Fibroblast of skin of right quadriceps (primary cell): Measurements from ENCODE around the gene BPTF.
A peak's percentile ranks its signal among the peaks of the same experiment; 100 is the strongest.
"Not testable (repeated sequence)": the region's sequence is repeated elsewhere in the genome, so short reads cannot be mapped to it uniquely, and the experiment has no call there.

Experiments used
- DNase-seq: peaks from one replicate; pipeline ENCODE4 v3.0.0-alpha.2; 2013

Gene BPTF

DNA sequence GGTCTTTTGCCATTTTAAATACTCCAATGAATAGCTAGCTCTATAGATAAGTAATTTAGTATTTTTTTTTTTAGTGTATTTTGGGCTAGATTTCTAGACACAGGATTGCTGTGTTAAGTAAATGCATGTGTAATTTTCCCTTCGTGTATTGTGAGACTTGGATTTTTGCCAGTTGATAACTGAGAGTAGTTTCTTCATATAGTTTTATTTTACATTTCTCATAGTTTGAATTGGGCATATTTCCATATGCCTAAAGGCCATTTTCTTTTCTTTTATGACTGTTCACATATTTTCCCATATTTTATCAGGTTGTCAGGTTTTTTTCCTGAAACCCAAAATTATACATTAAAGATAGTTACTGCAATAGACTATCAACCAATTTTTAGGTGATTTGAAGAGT is 59.4 kb downstream of the BPTF start:
- DNase-seq = no peak

- peak; percentile 49 for DNase-seq
These were observed 66.3 kb downstream of the BPTF start for GRCh38 chr17:67891481-67892119.

DNA sequence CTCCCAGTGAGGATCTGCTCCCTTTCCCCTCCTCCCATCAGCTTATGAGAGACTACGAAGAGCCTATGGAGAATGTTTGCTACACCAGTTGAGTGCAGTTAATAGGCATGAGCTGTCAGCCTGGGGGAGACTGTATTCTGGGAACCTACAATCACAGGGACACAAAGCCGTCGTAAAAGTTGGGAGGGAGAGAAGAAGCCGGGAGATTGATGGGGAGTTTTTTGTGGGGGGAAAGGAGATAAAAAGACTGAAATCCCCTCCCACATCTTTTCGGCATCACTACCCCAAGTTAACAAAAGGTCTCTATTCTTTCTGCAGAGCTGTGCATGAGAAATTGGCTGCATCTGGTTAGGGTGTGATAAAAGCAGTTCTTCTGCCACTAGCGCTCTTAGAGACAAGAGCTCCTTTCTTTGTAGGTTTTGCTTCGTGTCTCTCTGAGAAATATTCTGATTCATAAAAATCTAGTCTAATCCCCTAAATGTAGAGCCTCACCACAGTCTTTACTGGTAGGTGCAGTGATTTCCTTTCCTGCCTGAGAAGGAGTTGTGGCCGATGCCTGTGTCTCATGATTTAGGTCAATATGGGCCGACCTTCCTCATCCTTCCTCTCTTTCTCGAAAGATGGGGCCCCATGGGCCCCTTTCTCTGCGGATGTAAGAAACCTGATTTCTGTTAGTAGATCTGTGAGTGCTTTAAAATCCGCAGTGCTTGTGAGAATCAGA is 77.4 kb downstream of the BPTF start:
- DNase-seq = no peak

- DNase-seq = not testable (repeated sequence)
These were observed 80.0 kb downstream of the BPTF start for GRCh38 chr17:67905298-67905697.

GRCh38 chr17:67910117-67910803 is 85.0 kb downstream of the BPTF start:
- not testable (repeated sequence) for DNase-seq

GRCh38 chr17:67911059-67911782 is 85.9 kb downstream of the BPTF start:
- DNase-seq = no peak

DNA sequence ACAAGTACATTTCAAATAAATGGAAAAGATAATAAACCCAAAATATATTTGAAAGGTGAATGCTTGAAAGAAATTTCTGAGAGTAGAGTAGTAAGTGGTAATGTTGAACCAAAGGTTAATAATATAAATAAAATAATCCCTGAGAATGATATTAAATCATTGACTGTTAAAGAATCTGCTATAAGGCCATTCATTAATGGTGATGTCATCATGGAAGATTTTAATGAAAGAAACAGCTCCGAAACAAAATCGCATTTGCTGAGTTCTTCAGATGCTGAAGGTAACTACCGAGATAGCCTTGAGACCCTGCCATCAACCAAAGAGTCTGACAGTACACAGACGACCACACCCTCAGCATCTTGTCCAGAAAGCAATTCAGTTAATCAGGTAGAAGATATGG is 86.8 kb downstream of the BPTF start:
- DNase-seq = no peak

- DNase-seq = no peak
These were observed 87.4 kb downstream of the BPTF start for GRCh38 chr17:67912656-67913055.

DNA sequence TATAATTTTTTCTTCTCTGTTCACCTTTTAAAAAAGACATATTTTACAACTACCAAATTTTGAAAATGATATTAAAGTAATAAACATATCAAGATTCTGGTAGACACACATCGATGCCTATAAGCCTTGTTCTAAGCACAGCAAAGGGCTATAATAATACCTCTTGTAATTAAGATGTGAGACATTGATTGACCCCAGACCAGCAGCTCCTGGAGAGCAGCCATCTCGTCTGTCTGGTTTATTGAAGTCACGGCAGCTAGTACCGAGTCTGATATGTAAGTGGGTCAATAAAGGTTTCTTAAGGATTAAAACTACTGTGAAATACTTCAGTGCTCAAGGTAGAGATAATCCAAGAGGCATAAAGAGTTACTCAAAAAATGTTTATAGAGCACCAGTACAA is 94.9 kb downstream of the BPTF start:
- no peak for DNase-seq

DNA sequence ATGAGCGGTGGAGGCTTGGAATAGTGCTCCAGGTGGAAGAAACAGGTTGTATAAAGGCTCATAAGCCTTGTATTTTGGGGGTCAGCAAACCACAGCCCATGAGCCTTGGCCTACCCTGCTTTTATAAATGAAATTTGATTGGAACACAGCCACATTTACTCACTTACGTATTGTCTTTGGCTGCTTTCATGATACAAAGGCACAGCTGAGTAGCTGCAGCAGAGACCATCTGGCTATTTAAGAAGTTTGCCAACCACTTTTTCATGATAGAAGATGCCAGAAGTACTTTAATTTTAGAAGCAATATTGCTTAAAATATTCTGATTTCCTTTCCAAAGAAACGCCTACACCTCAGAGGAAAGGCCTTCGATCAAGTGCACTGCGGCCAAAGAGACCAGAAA is 97.2 kb downstream of the BPTF start:
- no peak for DNase-seq

GRCh38 chr17:67928842-67929241 is 103.5 kb downstream of the BPTF start:
- not testable (repeated sequence) for DNase-seq

- no peak for DNase-seq
These were observed 105.9 kb downstream of the BPTF start for GRCh38 chr17:67931227-67931626.

- DNase-seq = no peak
These were observed 117.5 kb downstream of the BPTF start for GRCh38 chr17:67942810-67943209.

DNA sequence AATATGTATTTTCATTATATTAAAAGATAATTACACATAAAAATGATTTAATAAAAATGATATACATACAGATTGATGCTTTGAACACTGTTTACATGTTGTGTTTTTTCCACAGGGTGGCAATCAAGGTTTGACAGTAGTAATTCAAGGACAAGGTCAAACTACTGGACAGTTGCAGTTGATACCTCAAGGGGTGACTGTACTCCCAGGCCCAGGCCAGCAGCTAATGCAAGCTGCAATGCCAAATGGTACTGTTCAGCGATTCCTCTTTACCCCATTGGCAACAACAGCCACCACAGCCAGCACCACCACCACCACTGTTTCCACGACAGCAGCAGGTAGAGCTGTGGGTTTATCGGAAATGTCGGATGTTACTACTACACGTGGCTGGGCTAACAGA is 118.7 kb downstream of the BPTF start:
- DNase-seq = no peak

- DNase-seq = no peak
These were observed 121.2 kb downstream of the BPTF start for GRCh38 chr17:67946513-67946912.

- DNase-seq = no peak
These were observed 122.1 kb downstream of the BPTF start for GRCh38 chr17:67947325-67947813.

DNA sequence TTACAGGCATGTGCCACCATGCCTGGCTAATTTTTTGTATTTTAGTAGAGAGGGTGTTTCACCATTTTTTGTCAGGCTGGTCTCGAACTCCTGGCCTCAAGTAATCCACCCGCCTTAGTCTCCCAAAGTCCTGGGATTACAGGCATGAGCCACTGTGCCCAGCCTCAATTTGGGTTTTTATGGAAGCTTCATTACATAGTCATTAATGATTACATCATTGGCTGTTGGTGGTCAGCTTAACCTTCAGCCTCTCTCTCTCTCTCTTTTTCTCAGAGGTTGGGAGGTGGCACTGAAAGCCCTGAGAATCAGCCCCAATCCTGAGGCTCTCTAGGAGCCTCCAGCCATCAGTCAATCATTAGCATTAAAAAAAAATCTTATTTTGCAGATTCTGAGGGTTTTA is 125.6 kb downstream of the BPTF start:
- no peak for DNase-seq

- no peak for DNase-seq
These were observed 134.2 kb downstream of the BPTF start for GRCh38 chr17:67959510-67959909.

- not testable (repeated sequence) for DNase-seq
These were observed 135.0 kb downstream of the BPTF start for GRCh38 chr17:67960276-67960675.

DNA sequence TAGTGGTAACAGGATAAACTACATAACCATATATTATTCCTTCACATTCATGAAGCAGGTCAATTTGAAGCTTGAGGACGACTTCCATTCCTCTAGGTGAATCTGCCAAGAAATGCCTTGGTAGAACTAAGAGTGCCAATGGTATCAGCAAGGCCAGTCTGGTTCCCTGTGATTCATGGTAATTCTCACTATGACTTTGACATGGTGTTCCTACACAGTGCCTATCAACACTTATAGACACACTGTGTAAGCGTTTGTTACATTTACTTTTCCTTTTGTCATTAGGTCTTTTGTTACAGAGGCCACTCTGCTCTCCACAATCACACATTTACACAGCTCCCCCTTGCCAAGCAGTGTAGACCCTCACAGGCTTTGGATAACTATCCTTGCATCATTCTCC is 136.9 kb downstream of the BPTF start:
- DNase-seq = not testable (repeated sequence)

GRCh38 chr17:67963145-67963572 is 137.9 kb downstream of the BPTF start:
- DNase-seq = peak; percentile 57

DNA sequence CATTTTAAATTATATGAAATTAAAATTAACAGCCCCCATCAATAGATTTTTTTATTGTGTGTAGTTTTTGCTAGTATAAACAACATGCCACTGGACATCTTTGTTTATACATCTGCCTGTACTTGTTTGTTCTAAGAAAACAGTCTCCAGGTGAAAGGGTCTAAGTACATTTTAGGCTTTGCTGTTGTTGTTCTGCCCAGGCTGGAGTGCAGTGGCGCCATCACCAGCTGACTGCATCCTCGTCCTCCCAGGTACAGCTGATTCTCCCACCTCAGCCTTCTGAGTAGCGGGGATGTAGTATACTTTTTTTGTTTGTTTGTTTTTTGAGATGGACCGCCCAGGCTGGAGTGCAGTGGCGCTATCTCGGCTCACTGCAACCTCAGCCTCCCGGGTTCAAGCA is 145.5 kb downstream of the BPTF start:
- DNase-seq = no peak

GRCh38 chr17:67974185-67974584 is 148.9 kb downstream of the BPTF start:
- DNase-seq = no peak
